Caco-2 (cell line): ENCODE data around the gene RGS19. TPM values are rescaled to one million over a fixed set of nuclear protein-coding genes. Genes with fewer than 3 reads are reported as not detected.
"Not testable (repeated sequence)": the region's sequence is repeated elsewhere in the genome, so short reads cannot be mapped to it uniquely, and the experiment has no call there.

Source experiments
- BruUV-seq: library from RNA; stranded (reverse); fragments of 400-500 nt; replicated peaks from 2 replicates; lab custom pipeline; 2021; lab: Mats Ljungman, UMichigan
- CTCF ChIA-PET: fragments of 300-600 bp; sonication (Branson Sonifier 250); formaldehyde crosslinking; loops from one replicate; lab custom pipeline; 2022; ENCODE audit warnings: antibody characterized with exemption; lab: Charles Lee
- POLR2A ChIA-PET: fragments of 300-600 bp; sonication (Branson Sonifier 250); formaldehyde crosslinking; loops from one replicate; lab custom pipeline; 2022; ENCODE audit warnings: antibody characterized with exemption; lab: Charles Lee
- DNase-seq, 2 experiments: peaks; one replicate each; pipeline versions ENCODE4 v3.0.0 to v3.0.0-alpha.2; 2020 to 2022
- H3K27me3 ChIP-seq: replicated peaks from 2 replicates; pipeline ENCODE4 v1.6.0; 2011; ENCODE audit warnings: low read length; ENCODE audit not compliant: control insufficient read depth, insufficient read depth
- H3K36me3 ChIP-seq: 2 replicates; pipeline ENCODE4 v1.5.1; 2011; ENCODE audit warnings: low read length; ENCODE audit not compliant: control insufficient read depth, insufficient read depth
- H3K4me1 ChIP-seq: fragments of 250-450 bp; sonication (Bioruptor Pico); 2 replicates; pipeline ENCODE4 v1.5.1; 2020; ENCODE audit warnings: mild to moderate bottlenecking
- H3K4me3 ChIP-seq: 2 replicates; pipeline ENCODE4 v1.5.1; 2011; ENCODE audit warnings: low read depth, mild to moderate bottlenecking, control low read depth, low read length
- H3K9me3 ChIP-seq: fragments of 250-450 bp; sonication (Bioruptor Pico); 2 replicates; pipeline ENCODE4 v1.5.1; 2020; ENCODE audit warnings: mild to moderate bottlenecking, moderate library complexity
- H3K27ac Mint-ChIP-seq: one replicate; pipeline ENCODE4 v1.8.0; 2022; ENCODE audit warnings: mixed read lengths; ENCODE audit not compliant: unreplicated experiment
- H3K27me3 Mint-ChIP-seq: one replicate; pipeline ENCODE4 v1.8.0; 2022; ENCODE audit warnings: mixed read lengths; ENCODE audit not compliant: insufficient read depth, unreplicated experiment
- H3K36me3 Mint-ChIP-seq: one replicate; pipeline ENCODE4 v1.8.0; 2022; ENCODE audit warnings: mild to moderate bottlenecking, mixed read lengths; ENCODE audit not compliant: insufficient read depth, unreplicated experiment
- H3K4me1 Mint-ChIP-seq: one replicate; pipeline ENCODE4 v1.8.0; 2022; ENCODE audit warnings: low read depth, mixed read lengths; ENCODE audit not compliant: unreplicated experiment
- H3K4me3 Mint-ChIP-seq: one replicate; pipeline ENCODE4 v1.8.0; 2022; ENCODE audit warnings: mild to moderate bottlenecking, moderate library complexity, mixed read lengths; ENCODE audit not compliant: unreplicated experiment
- H3K9me3 Mint-ChIP-seq: one replicate; pipeline ENCODE4 v1.8.0; 2022; ENCODE audit warnings: mixed read lengths; ENCODE audit not compliant: unreplicated experiment
- CTCF ChIP-seq, 2 experiments: fragments of 200-600 bp in 1 of 2; IDR thresholded peaks; 1 replicate in 1 of 2; 2 replicates in 1 of 2; pipeline versions ENCODE4 v1.5.1 to v1.8.0; 2011 to 2022; ENCODE audit warnings: antibody characterized with exemption in 1 of 2, control low read depth in 1 of 2, inconsistent platforms in 1 of 2, low read depth in 1 of 2, low read length in 1 of 2, mild to moderate bottlenecking in 1 of 2, moderate library complexity in 1 of 2; ENCODE audit not compliant: insufficient read depth in 1 of 2, severe bottlenecking in 1 of 2, unreplicated experiment in 1 of 2
- intact Hi-C: fragments of 100-400 bp; cut with micrococcal nuclease; formaldehyde crosslinking; loops from one replicate; pipeline ENCODE4 v1.10.0; 2022; ENCODE audit not compliant: unreplicated experiment
- total RNA-seq: library from RNA; stranded (reverse); gene quantifications from 2 replicates; pipeline ENCODE4 v1.2.3, GENCODE V29; 2022

Gene RGS19
- total RNA-seq, 1 experiment from 2014 or later, result 29.3 TPM

GRCh38 chr20:64090165-64090564 lies 10.8 kb upstream of the RGS19 start:
- ChIA-PET POLR2A (interaction anchor here (0.6 kb wide), 1 partner anchor 103 kb away, joined by 4 read pairs; no protein-coding TSS in a partner anchor), CTCF (interaction anchor here (1.0 kb wide), 1 partner anchor 30 kb away, joined by 3 read pairs; no protein-coding TSS in a partner anchor)
- Histone ChIP-seq H3K4me1 (peaks cover 7% of the 10 kb centered on the region), H3K27me3 (no peaks in the 10 kb centered on the region; the same call in 1 of the 2 replicates), H3K36me3 (no peaks in the 10 kb centered on the region), H3K9me3 (no peaks in the 10 kb centered on the region), H3K4me3 (no peak overlapping the region)
- H3K27me3 Mint-ChIP-seq, result peaks cover 27% of the 10 kb centered on the region
- TF ChIP-seq CTCF (IDR thresholded peaks at IDR 0.05; ENCODE audit: insufficient read depth in 1 of 2, low read depth in 1 of 2, low read length in 1 of 2, severe bottlenecking in 1 of 2, unreplicated experiment in 1 of 2), result no peak
- H3K4me3 Mint-ChIP-seq, result no peak overlapping the region
- H3K36me3 Mint-ChIP-seq, result peaks cover 6% of the 10 kb centered on the region
- peak in 1 of 2 experiments; percentile 81 for DNase-seq
- BruUV-seq, result no TSS peak
- intact Hi-C loops, result no loop called here
- peaks cover 6% of the 10 kb centered on the region for H3K4me1 Mint-ChIP-seq
- H3K9me3 Mint-ChIP-seq, result no peaks in the 10 kb centered on the region
- no peak overlapping the region for H3K27ac Mint-ChIP-seq

- H3K27ac Mint-ChIP-seq, H3K9me3 ChIP-seq, CTCF ChIA-PET, H3K9me3 Mint-ChIP-seq, intact Hi-C loops, H3K4me3 Mint-ChIP-seq, BruUV-seq, H3K36me3 ChIP-seq, POLR2A ChIA-PET, H3K4me3 ChIP-seq, H3K27me3 ChIP-seq, DNase-seq: not testable (repeated sequence)
- Mint-ChIP-seq H3K27me3 (peaks cover 37% of the 10 kb centered on the region), H3K36me3 (peaks cover 12% of the 10 kb centered on the region), H3K4me1 (peaks cover 12% of the 10 kb centered on the region)
- peaks cover 19% of the 10 kb centered on the region for H3K4me1 ChIP-seq
These were observed 9.3 kb upstream of the RGS19 start for GRCh38 chr20:64088586-64088985.

- intact Hi-C loops, H3K4me1 Mint-ChIP-seq, H3K27me3 ChIP-seq: not testable (repeated sequence)
These were observed 8.0 kb upstream of the RGS19 start for GRCh38 chr20:64087226-64087825.

GRCh38 chr20:64086801-64087200 lies 7.5 kb upstream of the RGS19 start:
- Mint-ChIP-seq H3K4me1 (peaks cover 7% of the 10 kb centered on the region), H3K27me3 (peaks cover 33% of the 10 kb centered on the region), H3K36me3 (peaks cover 12% of the 10 kb centered on the region), H3K9me3 (no peaks in the 10 kb centered on the region), H3K27ac (no peak overlapping the region), H3K4me3 (no peak overlapping the region)
- POLR2A ChIA-PET, result no interaction called here
- Histone ChIP-seq H3K27me3 (peaks cover 4% of the 10 kb centered on the region), H3K4me1 (peaks cover 17% of the 10 kb centered on the region), H3K36me3 (no peaks in the 10 kb centered on the region), H3K9me3 (no peaks in the 10 kb centered on the region), H3K4me3 (no peak overlapping the region)
- no peak for TF ChIP-seq CTCF (IDR thresholded peaks at IDR 0.05; ENCODE audit: insufficient read depth in 1 of 2, low read depth in 1 of 2, low read length in 1 of 2, severe bottlenecking in 1 of 2, unreplicated experiment in 1 of 2)
- intact Hi-C loops, result no loop called here
- no peak for DNase-seq
- BruUV-seq, result no TSS peak
- CTCF ChIA-PET, result no interaction called here

More at GRCh38 chr20:64087226-64087825, 8.0 kb upstream of the RGS19 start:
- H3K36me3 ChIP-seq, H3K4me3 Mint-ChIP-seq, H3K27ac Mint-ChIP-seq, H3K4me3 ChIP-seq, CTCF ChIA-PET, DNase-seq, BruUV-seq, POLR2A ChIA-PET, H3K9me3 ChIP-seq, H3K9me3 Mint-ChIP-seq: not testable (repeated sequence)
- peaks cover 22% of the 10 kb centered on the region for H3K4me1 ChIP-seq
- H3K27me3 Mint-ChIP-seq, result peaks cover 36% of the 10 kb centered on the region
- peaks cover 12% of the 10 kb centered on the region for H3K36me3 Mint-ChIP-seq
